Activated CD4-positive, alpha-beta T cell treated with anti-CD3 and anti-CD28 coated beads for 48 hours (primary cell): ENCODE measurements around the gene COQ5.
"Not testable (repeated sequence)": the region's sequence is repeated elsewhere in the genome, so short reads cannot be mapped to it uniquely, and the experiment has no call there.

Experiments
- DNase-seq: peaks from one replicate; pipeline ENCODE4 v3.0.0-alpha.2; 2020

The COQ5 gene

GRCh38 chr12:120529641-120530417 lies 871 bp upstream of the COQ5 start:
- DNase-seq: peak; percentile 23

GRCh38 chr12:120522568-120522967 lies 6.4 kb downstream of the COQ5 start:
- no peak for DNase-seq

- DNase-seq: not testable (repeated sequence)
Observed at GRCh38 chr12:120519324-120519723, 9.6 kb downstream of the COQ5 start.

- no peak for DNase-seq
Observed at GRCh38 chr12:120515496-120515895, 13.5 kb downstream of the COQ5 start.

- DNase-seq: no peak
Observed at GRCh38 chr12:120514002-120514401, 15.0 kb downstream of the COQ5 start.

GRCh38 chr12:120508537-120508936 lies 20.4 kb downstream of the COQ5 start:
- DNase-seq: no peak

- DNase-seq: no peak
Observed at GRCh38 chr12:120504587-120504986, 24.4 kb downstream of the COQ5 start.

- no peak for DNase-seq
Observed at GRCh38 chr12:120500581-120500980, 28.4 kb downstream of the COQ5 start.

- DNase-seq: no peak
Observed at GRCh38 chr12:120498870-120499515, 30.0 kb downstream of the COQ5 start.

GRCh38 chr12:120497524-120498150 lies 31.3 kb downstream of the COQ5 start:
- DNase-seq: no peak

GRCh38 chr12:120496413-120497340 lies 32.3 kb downstream of the COQ5 start:
- DNase-seq: peak; percentile 43

- DNase-seq: peak; percentile 99
Observed at GRCh38 chr12:120495731-120496412, 33.1 kb downstream of the COQ5 start, which contains the start of gene DYNLL1. TSS of gene DYNLL1 (plus strand) at chr12:120496113. CDS start at chr12:120496422, 309 bp downstream.

- DNase-seq: no peak
Observed at GRCh38 chr12:120495186-120495730, 33.7 kb downstream of the COQ5 start.

- DNase-seq: no peak
Observed at GRCh38 chr12:120490833-120491512, 38.0 kb downstream of the COQ5 start.

- DNase-seq: no peak
Observed at GRCh38 chr12:120490325-120490724, 38.6 kb downstream of the COQ5 start.

- no peak for DNase-seq
Observed at GRCh38 chr12:120489018-120489417, 39.9 kb downstream of the COQ5 start.

- no peak for DNase-seq
Observed at GRCh38 chr12:120488057-120488640, 40.8 kb downstream of the COQ5 start.

GRCh38 chr12:120487552-120487951 lies 41.4 kb downstream of the COQ5 start:
- not testable (repeated sequence) for DNase-seq

GRCh38 chr12:120485961-120486881 lies 42.7 kb downstream of the COQ5 start:
- no peak for DNase-seq

- no peak for DNase-seq
Observed at GRCh38 chr12:120483621-120484020, 45.3 kb downstream of the COQ5 start.
